Activated CD4-positive, alpha-beta memory T cell treated with anti-CD3 and anti-CD28 coated beads for 36 hours (primary cell): ENCODE data around the gene PCNX1. TPM values are rescaled to one million over a fixed set of nuclear protein-coding genes. Genes with fewer than 3 reads are reported as not detected.

Source experiments
- CTCF ChIA-PET: fragments of 350-600 bp; sonication (Branson Sonifier 250); formaldehyde crosslinking; loops from one replicate; lab custom pipeline; 2021; ENCODE audit warnings: antibody characterized with exemption, inconsistent platforms; lab: Charles Lee
- POLR2A ChIA-PET: fragments of 350-600 bp; sonication (Branson Sonifier 250); formaldehyde crosslinking; loops from one replicate; lab custom pipeline; 2021; ENCODE audit warnings: antibody characterized with exemption; lab: Charles Lee
- DNase-seq: peaks from one replicate; pipeline ENCODE4 v3.0.0-alpha.2; 2020
- H3K27ac Mint-ChIP-seq: one replicate; pipeline ENCODE4 v1.8.0; 2021; ENCODE audit warnings: mixed read lengths
- H3K27me3 Mint-ChIP-seq: one replicate; pipeline ENCODE4 v1.8.0; 2021; ENCODE audit warnings: mixed read lengths
- H3K36me3 Mint-ChIP-seq: one replicate; pipeline ENCODE4 v1.8.0; 2021; ENCODE audit warnings: mixed read lengths
- H3K4me1 Mint-ChIP-seq: one replicate; pipeline ENCODE4 v1.8.0; 2021; ENCODE audit warnings: low read depth, mixed read lengths
- H3K4me3 Mint-ChIP-seq: one replicate; pipeline ENCODE4 v1.8.0; 2021; ENCODE audit warnings: mild to moderate bottlenecking, mixed read lengths
- H3K9me3 Mint-ChIP-seq: one replicate; pipeline ENCODE4 v1.8.0; 2021; ENCODE audit warnings: mixed read lengths
- intact Hi-C: fragments of 100-400 bp; cut with micrococcal nuclease; formaldehyde crosslinking; loops from one replicate; pipeline ENCODE4 v1.15.1; 2023
- total RNA-seq, 2 experiments: library from RNA; stranded (reverse); gene quantifications; one replicate each; pipeline ENCODE4 v1.2.3, GENCODE V29; 2021

Gene PCNX1
- total RNA-seq, 2 experiments from 2014 or later: 39.2 to 44.4 TPM

GRCh38 chr14:70881549-70882177 lies 25.6 kb upstream of the PCNX1 start:
- Mint-ChIP-seq H3K9me3 (no peaks in the 10 kb centered on the region), H3K36me3 (no peaks in the 10 kb centered on the region), H3K4me3 (no peak overlapping the region), H3K27ac (no peak overlapping the region), H3K27me3 (no peaks in the 10 kb centered on the region), H3K4me1 (peaks cover 49% of the 10 kb centered on the region)
- ChIA-PET POLR2A (no interaction called here), CTCF (interaction anchor here (17.9 kb wide), 1 partner anchor 22 kb away, joined by 199 read pairs; the partner anchor contains the start of gene PCNX1)
- intact Hi-C loops: loop anchor here (10.0 kb wide), 4 partner anchors 227 to 1267 kb away; partner anchors contain the start of genes SIPA1L1 and SUSD6
- no peak for DNase-seq

- H3K4me1 Mint-ChIP-seq: peaks cover 62% of the 10 kb centered on the region
- ChIA-PET CTCF (interaction anchor here (0.7 to 17.9 kb wide), 4 partner anchors 20 to 241 kb away, joined by 3 to 199 read pairs (median 4); partner anchors contain the start of genes PCNX1 and TTC9), POLR2A (no interaction called here)
- no peak overlapping the region for H3K4me3 Mint-ChIP-seq
- H3K27ac Mint-ChIP-seq: no peak overlapping the region
- no peaks in the 10 kb centered on the region for H3K27me3 Mint-ChIP-seq
- no peaks in the 10 kb centered on the region for H3K9me3 Mint-ChIP-seq
- intact Hi-C loops: loop anchor here (10.0 kb wide), 4 partner anchors 228 to 1268 kb away; partner anchors contain the start of genes SIPA1L1 and SUSD6
- no peaks in the 10 kb centered on the region for H3K36me3 Mint-ChIP-seq
- DNase-seq: peak; percentile 18
Measured at GRCh38 chr14:70882776-70883492, 24.3 kb upstream of the PCNX1 start.

- peaks cover 78% of the 10 kb centered on the region for H3K4me1 Mint-ChIP-seq
- DNase-seq: peak; percentile 63
- peak overlapping the region; percentile 1 for H3K4me3 Mint-ChIP-seq
- ChIA-PET CTCF (interaction anchor here (0.7 to 17.9 kb wide), 8 partner anchors 19 to 81 kb away, joined by 3 to 199 read pairs (median 4); partner anchors contain the start of genes MAP3K9 and PCNX1), POLR2A (interaction anchor here (0.9 to 5.1 kb wide), 8 partner anchors 10 to 75 kb away, joined by 3 to 35 read pairs (median 4); partner anchors contain the start of genes MAP3K9 and PCNX1)
- H3K36me3 Mint-ChIP-seq: no peaks in the 10 kb centered on the region
- intact Hi-C loops: loop anchor here (1.0 to 10.0 kb wide), 6 partner anchors 18 to 1270 kb away; partner anchors contain the start of genes SIPA1L1 and SUSD6
- H3K27me3 Mint-ChIP-seq: no peaks in the 10 kb centered on the region
- H3K9me3 Mint-ChIP-seq: no peaks in the 10 kb centered on the region
- peak overlapping the region; percentile 85 for H3K27ac Mint-ChIP-seq
Measured at GRCh38 chr14:70884595-70885342, 22.5 kb upstream of the PCNX1 start.

- no peaks in the 10 kb centered on the region for H3K36me3 Mint-ChIP-seq
- H3K4me1 Mint-ChIP-seq: peaks cover 82% of the 10 kb centered on the region
- H3K27ac Mint-ChIP-seq: peak overlapping the region; percentile 85
- H3K27me3 Mint-ChIP-seq: no peaks in the 10 kb centered on the region
- CTCF ChIA-PET: interaction anchor here (0.6 to 17.9 kb wide), 10 partner anchors 13 to 518 kb away, joined by 3 to 199 read pairs (median 3); partner anchors contain the start of genes MAP3K9 and PCNX1
- intact Hi-C loops: loop anchor here (1.0 to 10.0 kb wide), 10 partner anchors 9 to 1271 kb away; partner anchors contain the start of genes SIPA1L1 and SUSD6
- peak; percentile 86 for DNase-seq
- POLR2A ChIA-PET: interaction anchor here (0.9 to 5.1 kb wide), 10 partner anchors 9 to 97 kb away, joined by 3 to 35 read pairs (median 4); partner anchors contain the start of genes MAP3K9 and PCNX1
- H3K4me3 Mint-ChIP-seq: no peak overlapping the region
- no peaks in the 10 kb centered on the region for H3K9me3 Mint-ChIP-seq
Measured at GRCh38 chr14:70885343-70886022, 21.8 kb upstream of the PCNX1 start.

GRCh38 chr14:70886421-70887206 lies 20.6 kb upstream of the PCNX1 start:
- Mint-ChIP-seq H3K4me3 (peak overlapping the region; percentile 22), H3K36me3 (no peaks in the 10 kb centered on the region), H3K4me1 (peaks cover 83% of the 10 kb centered on the region), H3K27me3 (no peaks in the 10 kb centered on the region), H3K27ac (peak overlapping the region; percentile 85), H3K9me3 (no peaks in the 10 kb centered on the region)
- peak; percentile 79 for DNase-seq
- ChIA-PET POLR2A (interaction anchor here (0.8 to 5.1 kb wide), 10 partner anchors 13 to 96 kb away, joined by 3 to 35 read pairs (median 5); partner anchors contain the start of genes MAP3K9 and PCNX1), CTCF (interaction anchor here (0.8 to 17.9 kb wide), 10 partner anchors 11 to 89 kb away, joined by 3 to 199 read pairs (median 4); partner anchors contain the start of gene PCNX1)
- intact Hi-C loops: loop anchor here (1.0 to 10.0 kb wide), 10 partner anchors 8 to 1272 kb away; partner anchors contain the start of genes SIPA1L1 and SUSD6

GRCh38 chr14:70887207-70887681 lies 20.0 kb upstream of the PCNX1 start:
- DNase-seq: peak; percentile 25
- ChIA-PET POLR2A (interaction anchor here (0.8 to 5.1 kb wide), 7 partner anchors 15 to 67 kb away, joined by 3 to 35 read pairs (median 6); partner anchors contain the start of gene PCNX1), CTCF (interaction anchor here (0.8 to 17.9 kb wide), 7 partner anchors 10 to 88 kb away, joined by 3 to 199 read pairs (median 6); partner anchors contain the start of gene PCNX1)
- peak overlapping the region; percentile 49 for H3K4me3 Mint-ChIP-seq
- peaks cover 82% of the 10 kb centered on the region for H3K4me1 Mint-ChIP-seq
- intact Hi-C loops: loop anchor here (1.0 to 10.0 kb wide), 7 partner anchors 47 to 1272 kb away; partner anchors contain the start of genes SIPA1L1 and SUSD6
- no peaks in the 10 kb centered on the region for H3K27me3 Mint-ChIP-seq
- H3K36me3 Mint-ChIP-seq: no peaks in the 10 kb centered on the region
- peak overlapping the region; percentile 85 for H3K27ac Mint-ChIP-seq
- H3K9me3 Mint-ChIP-seq: no peaks in the 10 kb centered on the region

- H3K27ac Mint-ChIP-seq: peak overlapping the region; percentile 85
- peaks cover 83% of the 10 kb centered on the region for H3K4me1 Mint-ChIP-seq
- DNase-seq: no peak
- H3K27me3 Mint-ChIP-seq: peaks cover 3% of the 10 kb centered on the region
- H3K9me3 Mint-ChIP-seq: no peaks in the 10 kb centered on the region
- peak overlapping the region; percentile 49 for H3K4me3 Mint-ChIP-seq
- POLR2A ChIA-PET: interaction anchor here (0.8 to 5.1 kb wide), 5 partner anchors 14 to 66 kb away, joined by 3 to 35 read pairs (median 7); partner anchors contain the start of gene PCNX1
- CTCF ChIA-PET: interaction anchor here (0.8 to 17.9 kb wide), 8 partner anchors 9 to 70 kb away, joined by 3 to 199 read pairs (median 5); partner anchors contain the start of gene PCNX1
- intact Hi-C loops: loop anchor here (1.0 to 10.0 kb wide), 7 partner anchors 46 to 1273 kb away; partner anchors contain the start of genes SIPA1L1 and SUSD6
- H3K36me3 Mint-ChIP-seq: no peaks in the 10 kb centered on the region
Measured at GRCh38 chr14:70887737-70888499, 19.3 kb upstream of the PCNX1 start.

- no peak for DNase-seq
- no peak overlapping the region for H3K4me3 Mint-ChIP-seq
- peaks cover 3% of the 10 kb centered on the region for H3K27me3 Mint-ChIP-seq
- ChIA-PET CTCF (interaction anchor here (0.7 to 17.9 kb wide), 7 partner anchors 9 to 1283 kb away, joined by 3 to 199 read pairs (median 4); partner anchors contain the start of gene PCNX1), POLR2A (interaction anchor here (0.5 to 5.1 kb wide), 3 partner anchors 13 to 1494 kb away, joined by 5 to 35 read pairs (median 31); partner anchors contain the start of gene PCNX1)
- peaks cover 83% of the 10 kb centered on the region for H3K4me1 Mint-ChIP-seq
- peak overlapping the region; percentile 52 for H3K27ac Mint-ChIP-seq
- no peaks in the 10 kb centered on the region for H3K9me3 Mint-ChIP-seq
- H3K36me3 Mint-ChIP-seq: no peaks in the 10 kb centered on the region
- intact Hi-C loops: loop anchor here (10.0 kb wide), 4 partner anchors 234 to 1274 kb away; partner anchors contain the start of genes SIPA1L1 and SUSD6
Measured at GRCh38 chr14:70888681-70889175, 18.5 kb upstream of the PCNX1 start.

- POLR2A ChIA-PET: no interaction called here
- Mint-ChIP-seq H3K27me3 (peaks cover 3% of the 10 kb centered on the region), H3K27ac (peak overlapping the region; percentile 9), H3K9me3 (no peaks in the 10 kb centered on the region), H3K4me1 (peaks cover 85% of the 10 kb centered on the region), H3K36me3 (no peaks in the 10 kb centered on the region), H3K4me3 (no peak overlapping the region)
- no peak for DNase-seq
- CTCF ChIA-PET: interaction anchor here (17.9 kb wide), 1 partner anchor 14 kb away, joined by 199 read pairs; the partner anchor contains the start of gene PCNX1
- intact Hi-C loops: loop anchor here (10.0 kb wide), 4 partner anchors 235 to 1275 kb away; partner anchors contain the start of genes SIPA1L1 and SUSD6
Measured at GRCh38 chr14:70889555-70889954, 17.7 kb upstream of the PCNX1 start.
